GM19239 (cell line): ENCODE data around the gene ELMO1.
A peak's percentile ranks its signal among the peaks of the same experiment; 100 is the strongest.

Source experiments
- DNase-seq: peaks from one replicate; pipeline ENCODE4 v3.0.0; 2011; ENCODE audit warnings: low spot score; ENCODE audit not compliant: insufficient read length
- FAIRE-seq: peaks from 2 replicates; lab custom pipeline; 2011; peaks lifted over from hg19 to GRCh38; lab: Jason Lieb, UNC

ELMO1 gene

DNA sequence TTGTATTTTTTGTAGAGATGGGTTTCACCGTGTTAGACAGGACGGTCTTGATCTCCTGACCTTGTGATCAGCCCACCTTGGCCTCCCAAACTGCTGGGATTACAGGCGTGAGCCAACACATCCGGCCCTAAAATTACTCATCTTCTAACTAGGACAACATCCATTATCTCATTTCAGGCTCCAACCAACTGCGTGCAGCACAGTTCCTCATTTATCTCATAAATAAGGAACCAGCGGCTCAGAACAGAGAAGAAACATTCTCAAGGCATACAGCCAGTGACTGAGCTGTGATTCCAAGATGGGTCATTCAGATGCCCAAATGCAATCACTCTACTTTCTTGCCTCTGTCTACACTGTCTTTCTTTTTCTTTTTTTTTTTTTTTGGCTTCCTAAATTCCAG lies 356.1 kb downstream of the ELMO1 start:
- no peak for FAIRE-seq
- no peak for DNase-seq

DNA sequence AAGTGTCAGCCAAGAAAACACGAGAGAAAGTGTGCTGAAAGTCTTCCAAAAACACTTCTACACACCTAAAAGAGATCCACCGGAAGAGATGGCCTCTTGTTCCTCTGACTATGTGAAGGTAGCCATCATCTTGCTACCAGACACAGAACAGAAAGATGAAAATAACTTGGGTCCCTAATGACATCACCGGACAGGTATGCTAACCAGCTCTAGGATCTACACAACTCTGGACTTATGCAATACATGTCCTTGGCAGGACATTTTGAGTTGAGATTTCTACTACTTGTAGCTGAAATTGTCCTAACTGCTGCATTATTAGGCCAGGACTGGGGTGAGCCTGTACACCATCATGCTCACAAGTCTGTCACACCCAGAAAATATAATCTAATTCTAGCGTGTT lies 358.7 kb downstream of the ELMO1 start:
- DNase-seq (no peak), FAIRE-seq (no peak)

DNA sequence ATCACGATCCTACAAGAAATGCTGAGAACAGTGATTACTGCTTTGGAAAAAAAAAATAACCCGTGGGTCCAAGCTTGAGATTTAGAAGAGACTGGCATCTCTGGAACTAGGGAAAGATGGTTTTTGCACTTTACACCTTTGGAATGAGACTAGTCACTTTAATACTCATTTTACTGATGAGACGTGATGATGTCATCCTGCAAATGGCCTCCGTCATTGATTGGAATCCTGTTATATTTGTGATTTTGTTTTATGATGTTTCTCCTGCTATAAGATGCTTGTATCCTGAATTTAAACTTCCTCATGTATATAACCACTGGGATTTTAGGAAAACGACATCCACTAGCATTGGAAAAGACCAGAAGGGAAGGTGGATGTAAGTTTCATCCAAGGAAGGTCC lies 363.1 kb downstream of the ELMO1 start:
- DNase-seq, result no peak
- FAIRE-seq, result peak; percentile 26

DNA sequence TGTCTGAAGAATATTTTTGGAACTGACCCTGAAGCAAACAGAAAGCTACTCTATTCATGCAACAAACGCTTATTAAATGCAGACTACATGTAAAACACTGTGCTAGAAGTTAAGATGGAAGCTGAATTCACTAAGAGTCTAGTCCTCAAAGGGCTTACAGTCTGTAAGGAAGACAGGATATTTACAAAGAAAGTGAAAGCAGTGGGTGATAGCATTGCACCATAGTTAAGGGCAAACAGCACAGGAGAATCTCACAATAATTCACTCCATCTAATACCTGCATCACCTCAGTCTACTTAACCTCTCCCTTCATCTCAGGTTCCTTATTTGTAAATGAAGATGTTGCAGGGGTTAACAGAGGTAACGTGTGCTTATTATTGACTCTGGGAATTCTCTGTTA lies 364.4 kb downstream of the ELMO1 start:
- no peak for FAIRE-seq
- no peak for DNase-seq

DNA sequence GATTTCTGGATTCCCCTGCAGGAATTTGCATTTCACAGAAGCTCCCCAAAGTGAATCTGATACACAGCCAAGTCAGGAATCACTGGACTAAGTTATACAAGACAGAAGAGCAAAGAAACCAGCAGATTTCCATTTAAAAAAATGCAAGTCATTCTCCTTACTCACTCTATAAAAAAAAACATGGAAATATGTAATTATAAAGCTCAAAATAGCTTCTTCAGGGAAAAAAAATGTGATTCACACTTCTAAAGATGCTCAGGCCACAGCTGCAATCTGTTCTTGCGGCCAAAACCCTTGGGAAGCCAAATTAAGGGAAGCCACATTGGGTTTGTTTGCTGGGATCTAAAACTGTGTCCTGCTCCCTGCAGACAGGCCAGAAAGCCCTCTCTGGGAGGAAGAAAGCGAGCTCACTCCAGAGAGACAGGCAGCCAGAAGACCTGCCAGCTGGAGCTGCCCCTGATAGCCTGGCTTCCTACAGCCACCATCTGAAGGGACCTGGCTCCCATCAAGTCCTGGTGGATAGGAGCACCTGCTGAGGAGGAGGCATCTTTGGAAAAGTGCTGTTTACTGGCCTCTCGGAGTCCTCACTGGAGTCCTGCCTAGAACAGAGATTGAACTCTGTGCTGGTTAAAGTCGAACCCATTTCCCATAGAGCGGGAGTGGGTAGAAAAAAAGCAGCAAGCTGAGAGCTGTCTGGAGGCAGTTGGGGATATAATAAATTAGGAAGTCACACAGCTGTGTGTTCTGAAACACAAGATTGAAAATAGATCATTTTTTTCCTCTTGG lies 365.2 kb downstream of the ELMO1 start:
- DNase-seq, result no peak
- FAIRE-seq, result no peak

DNA sequence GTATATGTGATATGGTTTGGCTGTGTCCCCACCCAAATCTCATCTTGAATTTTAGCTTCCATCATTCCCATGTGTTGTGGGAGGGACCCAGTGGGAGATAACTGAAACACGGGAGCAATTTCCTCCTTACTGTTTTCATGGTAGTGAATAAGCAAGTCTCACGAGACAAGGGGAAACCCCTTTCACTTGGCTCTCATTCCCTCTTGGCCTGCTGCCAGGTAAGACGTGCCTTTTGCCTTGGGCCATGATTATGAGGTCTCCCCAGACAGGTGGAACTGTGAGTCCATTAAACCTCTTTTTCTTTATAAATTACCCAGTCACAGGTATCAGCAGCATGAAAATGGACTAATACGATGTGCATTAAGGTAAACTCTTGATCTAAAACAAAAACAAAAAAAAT lies 367.2 kb downstream of the ELMO1 start:
- FAIRE-seq (no peak), DNase-seq (no peak)

DNA sequence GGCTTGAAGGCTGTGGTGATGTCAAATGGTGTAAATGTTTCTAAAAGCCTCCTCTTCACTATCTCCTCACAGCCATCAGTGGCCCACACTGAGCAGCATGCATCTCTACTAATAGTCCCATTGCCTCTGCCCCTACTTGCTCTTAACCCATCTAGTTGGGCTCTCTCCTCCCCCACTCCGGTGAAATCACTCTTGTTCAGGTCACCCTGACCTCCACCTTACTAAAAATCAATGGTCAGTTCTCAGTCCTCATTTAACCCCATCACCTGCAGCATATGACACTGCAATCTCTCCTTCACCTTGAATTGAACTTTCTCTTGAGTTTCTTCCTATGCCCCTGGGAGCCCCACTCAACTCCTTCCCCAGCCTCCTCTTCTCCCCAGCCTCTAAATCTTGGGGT lies 369.2 kb downstream of the ELMO1 start:
- FAIRE-seq (no peak), DNase-seq (no peak)

DNA sequence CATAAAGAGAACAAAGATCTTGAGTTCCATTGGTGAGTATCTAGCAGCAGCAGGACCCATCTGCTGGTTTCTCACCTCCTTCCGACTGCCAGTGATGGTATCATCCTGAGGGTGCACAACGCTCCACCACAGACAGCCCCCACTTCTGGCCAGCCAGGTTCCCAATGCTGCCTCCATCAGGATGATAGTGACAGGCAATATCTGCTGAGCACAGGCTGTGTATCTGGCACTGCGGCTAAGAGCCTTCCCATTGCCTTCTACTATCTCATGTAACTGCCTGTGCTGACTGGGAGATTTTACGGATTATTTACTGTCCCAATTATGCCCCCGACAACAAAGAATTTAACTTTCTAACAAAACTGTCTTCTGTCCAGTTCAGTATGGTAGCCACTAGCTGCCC lies 372.0 kb downstream of the ELMO1 start:
- FAIRE-seq (no peak), DNase-seq (no peak)

DNA sequence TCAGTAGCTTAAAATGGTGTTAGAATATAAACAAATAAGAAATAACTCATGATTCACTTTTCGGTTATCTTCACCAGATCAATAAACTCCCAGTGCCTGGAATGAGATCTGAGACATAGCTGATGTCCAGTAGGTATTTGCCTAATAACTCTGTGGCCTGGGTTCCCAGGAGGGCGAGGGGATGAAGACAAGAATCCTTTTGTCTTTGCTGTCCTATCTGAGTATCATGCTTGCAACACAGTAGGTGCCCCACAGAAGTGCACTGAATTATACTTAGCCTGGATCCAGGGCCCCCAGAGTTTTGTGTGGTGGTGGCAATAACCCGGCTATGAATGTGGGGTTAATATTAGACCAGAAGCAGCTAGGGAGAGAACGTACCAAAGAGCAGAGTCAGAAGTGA lies 374.3 kb downstream of the ELMO1 start:
- no peak for DNase-seq

DNA sequence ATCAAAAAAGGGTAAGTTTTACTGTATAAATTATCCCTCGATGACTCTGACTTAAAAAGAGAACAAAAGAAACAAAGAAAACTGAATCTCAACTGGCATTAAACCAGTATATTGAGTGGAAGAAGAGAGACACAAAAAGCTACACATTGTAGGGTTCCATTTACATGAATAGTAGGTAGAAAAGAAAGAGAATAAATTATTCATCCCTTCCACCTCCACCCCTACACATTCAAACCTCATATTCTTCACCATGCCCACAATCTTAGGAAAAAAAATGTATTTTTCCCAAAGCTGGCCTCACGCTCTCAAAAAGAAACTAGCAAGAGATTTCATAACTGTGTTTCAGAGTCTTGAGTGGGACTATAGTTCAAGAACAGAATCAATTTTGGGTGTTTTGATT lies 377.5 kb downstream of the ELMO1 start:
- DNase-seq (no peak), FAIRE-seq (no peak)

More for the DNA sequence above, 374.3 kb downstream of the ELMO1 start:
- FAIRE-seq, result no peak

DNA sequence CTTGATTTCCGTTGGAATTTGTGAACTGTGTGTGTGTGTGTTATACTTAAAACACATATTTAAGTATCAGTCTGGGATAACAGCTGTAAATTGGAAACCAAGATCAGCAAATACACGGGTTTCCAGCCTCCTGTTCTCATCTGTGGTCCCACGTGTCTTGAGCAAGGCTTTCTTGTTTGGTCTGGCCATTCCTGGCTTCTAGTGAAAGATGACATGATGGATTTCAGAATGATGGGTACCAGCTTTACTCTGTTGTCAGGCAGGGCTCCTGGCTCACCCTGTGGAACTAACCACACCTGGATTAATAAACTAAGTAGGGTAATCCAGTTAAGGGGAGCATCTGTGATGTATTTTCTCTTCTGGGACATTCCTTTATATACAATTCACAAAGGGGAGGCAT lies 378.2 kb downstream of the ELMO1 start:
- FAIRE-seq, result no peak

DNA sequence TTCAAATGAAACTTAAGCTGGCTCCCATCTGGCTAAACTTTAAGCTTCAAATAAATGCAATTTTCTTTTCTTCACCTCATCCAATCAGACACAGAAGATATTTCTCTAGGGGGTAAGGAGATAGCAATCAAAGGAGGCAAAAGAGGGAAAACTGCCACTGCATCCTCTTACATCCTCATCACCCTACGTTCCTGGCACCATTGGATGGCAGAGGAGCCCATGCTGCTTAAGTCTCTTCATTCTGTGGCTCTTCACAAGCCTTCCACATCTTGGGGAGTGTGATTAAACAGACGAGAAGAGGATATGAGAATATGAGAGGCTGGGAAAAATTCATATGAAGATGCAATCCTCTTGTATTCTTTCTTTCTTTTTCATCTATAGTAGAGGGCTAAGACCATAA lies 378.6 kb downstream of the ELMO1 start:
- DNase-seq (no peak), FAIRE-seq (no peak)

More for the DNA sequence above, 378.2 kb downstream of the ELMO1 start:
- DNase-seq, result no peak

DNA sequence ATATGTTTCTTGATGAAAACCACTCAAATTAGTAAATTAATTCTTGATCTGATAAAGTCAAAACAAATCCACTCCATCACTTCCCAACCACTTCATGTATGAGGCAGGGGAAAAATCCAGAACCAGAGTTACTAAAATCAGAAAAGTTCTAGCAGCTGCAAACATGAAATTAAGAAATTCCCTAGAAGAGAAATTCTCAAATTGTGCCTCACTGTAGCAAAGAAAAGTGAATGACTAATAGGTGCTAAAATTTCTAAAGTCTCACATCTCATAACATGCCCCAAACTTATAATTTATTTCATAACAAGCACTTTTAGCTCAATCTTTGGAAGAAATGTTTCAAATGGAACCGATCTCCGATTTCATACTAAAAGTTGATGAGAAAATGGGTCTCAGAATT lies 379.3 kb downstream of the ELMO1 start:
- FAIRE-seq, result no peak
- no peak for DNase-seq

DNA sequence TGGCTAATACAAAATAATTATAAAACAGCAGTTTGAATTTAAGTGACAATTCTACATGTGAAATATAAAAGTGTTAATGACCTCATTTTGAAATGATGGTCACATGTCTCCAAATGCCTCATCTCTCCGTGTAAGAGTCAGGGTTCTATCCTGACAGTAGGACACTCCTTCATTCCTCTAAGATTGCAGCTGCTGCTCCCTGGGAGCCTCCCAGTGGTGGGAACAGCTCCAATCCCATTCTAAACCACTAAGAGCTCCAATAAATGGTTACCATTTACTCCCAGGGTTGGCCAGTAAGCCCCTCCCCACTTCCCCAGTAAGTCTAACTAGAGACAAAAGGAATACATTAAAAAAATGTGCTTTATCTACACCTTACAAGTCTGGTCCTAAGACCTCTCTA lies 379.8 kb downstream of the ELMO1 start:
- DNase-seq (no peak), FAIRE-seq (no peak)

DNA sequence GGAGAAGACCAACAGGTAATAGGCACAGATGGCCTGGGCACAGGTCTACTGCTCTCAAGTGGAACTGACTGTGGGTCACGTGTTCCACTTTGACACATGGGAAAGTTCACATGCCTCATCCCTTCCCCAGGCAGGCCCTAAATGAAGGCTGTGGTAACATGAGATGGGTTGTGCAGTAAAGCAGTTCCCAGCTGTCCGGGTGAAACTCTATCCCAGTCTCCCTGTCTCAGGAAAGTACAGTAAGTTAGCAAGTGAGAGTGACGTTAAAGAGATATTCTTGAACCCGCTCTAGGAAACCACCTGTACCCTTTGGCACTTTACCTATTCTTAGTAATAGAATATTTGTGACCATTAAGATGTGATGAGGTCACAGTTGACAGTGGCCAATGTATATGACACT lies 380.6 kb downstream of the ELMO1 start:
- DNase-seq (no peak), FAIRE-seq (no peak)

DNA sequence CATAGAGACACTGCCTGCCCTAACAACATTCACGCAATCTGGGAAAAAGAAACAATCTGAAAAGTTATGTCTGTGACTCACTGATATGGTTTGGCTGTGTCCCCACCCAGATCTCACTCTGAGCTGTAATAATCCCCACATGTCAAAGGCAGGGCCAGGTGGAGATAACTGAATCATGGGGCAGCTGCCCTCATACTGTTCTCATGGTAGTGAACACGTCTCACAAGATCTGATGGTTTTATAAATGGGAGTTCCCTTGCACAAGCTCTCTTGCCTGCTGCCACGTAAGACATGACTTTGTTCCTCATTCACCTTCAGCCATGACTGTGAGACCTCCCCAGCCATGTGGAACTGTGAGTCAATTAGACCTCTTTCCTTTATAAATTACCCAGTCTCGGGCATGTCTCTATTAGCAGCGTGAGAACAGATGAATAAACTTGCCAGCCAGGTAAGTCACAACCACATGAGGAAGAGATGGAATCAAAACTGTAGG lies 382.8 kb downstream of the ELMO1 start:
- FAIRE-seq, result peak; percentile 82
- DNase-seq, result no peak

DNA sequence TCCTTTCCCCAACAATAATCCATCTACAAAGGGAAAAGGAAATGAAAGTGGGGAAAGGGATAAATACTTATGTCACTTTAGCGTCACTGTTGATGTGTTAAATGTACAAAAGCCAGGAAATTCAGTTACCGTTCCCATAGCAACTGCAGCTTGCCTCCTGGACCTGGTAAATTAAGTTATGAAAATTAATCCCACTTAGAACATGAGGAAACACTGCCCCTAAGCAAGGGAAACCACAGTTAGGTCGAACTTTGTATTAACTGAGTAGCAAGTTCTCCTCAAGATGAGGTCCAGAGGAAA lies 386.2 kb downstream of the ELMO1 start:
- no peak for DNase-seq
- FAIRE-seq, result no peak

DNA sequence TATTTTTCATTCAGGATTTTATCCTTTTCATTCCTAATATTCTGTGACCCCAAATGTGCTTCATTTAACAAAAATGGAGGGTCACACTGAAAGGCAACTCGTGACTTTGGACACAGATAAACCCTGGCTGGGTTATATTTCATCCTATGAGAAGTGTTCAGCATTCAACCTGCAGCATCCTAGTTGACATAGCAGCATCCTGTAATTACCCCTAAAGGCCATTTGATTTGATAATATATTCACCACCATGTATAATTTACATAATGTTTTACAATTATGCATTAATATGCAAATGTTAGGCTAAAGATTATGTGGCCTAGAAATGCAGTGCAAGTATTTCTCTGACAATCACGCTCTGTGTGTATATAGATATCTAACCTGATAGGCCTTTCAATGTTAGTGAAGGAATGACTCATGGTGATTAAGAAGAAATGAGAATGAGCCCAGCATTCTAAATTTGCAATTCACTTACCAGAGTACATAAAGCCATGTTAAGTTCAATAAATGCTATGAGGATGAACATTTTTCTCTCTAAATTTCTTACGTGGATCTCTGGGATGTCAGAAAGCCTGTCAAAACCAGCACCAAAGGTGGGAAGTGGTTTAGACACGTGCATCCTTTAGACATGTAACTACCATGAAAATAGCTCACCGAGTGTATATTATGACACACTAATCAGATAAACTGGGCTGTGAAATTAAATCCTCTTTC lies 386.7 kb downstream of the ELMO1 start:
- DNase-seq (no peak), FAIRE-seq (no peak)

DNA sequence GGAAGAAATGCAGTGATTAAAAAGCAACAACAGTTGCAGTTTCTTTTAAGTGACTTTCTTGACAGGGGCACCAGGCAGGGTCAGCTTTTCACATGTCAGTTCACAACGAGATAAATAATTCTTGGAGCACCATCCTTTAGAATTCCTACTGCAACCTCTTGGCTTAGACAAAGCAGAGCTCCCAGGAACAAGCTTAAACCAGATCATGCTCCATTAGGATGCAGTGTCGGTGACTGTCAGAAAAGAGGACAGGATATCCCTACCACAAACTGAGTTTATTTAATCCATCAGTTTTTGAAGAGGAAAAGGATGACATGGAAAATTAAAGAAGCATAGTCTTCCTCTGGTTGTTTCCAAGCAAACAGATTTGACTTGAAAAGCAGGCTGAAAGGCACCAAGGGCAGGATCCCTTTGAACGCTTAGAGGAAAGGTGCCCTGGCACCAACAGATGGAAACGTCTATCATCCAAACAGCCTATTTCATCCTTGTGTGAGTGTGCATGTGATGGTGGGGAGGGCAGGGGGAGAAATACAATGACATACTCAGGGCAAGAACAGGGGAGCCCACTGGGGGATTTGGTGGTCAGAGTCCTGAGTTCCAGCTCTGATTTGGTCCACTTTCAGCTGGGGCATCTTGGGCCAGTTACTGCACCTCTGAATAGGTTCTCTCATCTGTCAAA lies 392.3 kb downstream of the ELMO1 start:
- FAIRE-seq (no peak), DNase-seq (no peak)

DNA sequence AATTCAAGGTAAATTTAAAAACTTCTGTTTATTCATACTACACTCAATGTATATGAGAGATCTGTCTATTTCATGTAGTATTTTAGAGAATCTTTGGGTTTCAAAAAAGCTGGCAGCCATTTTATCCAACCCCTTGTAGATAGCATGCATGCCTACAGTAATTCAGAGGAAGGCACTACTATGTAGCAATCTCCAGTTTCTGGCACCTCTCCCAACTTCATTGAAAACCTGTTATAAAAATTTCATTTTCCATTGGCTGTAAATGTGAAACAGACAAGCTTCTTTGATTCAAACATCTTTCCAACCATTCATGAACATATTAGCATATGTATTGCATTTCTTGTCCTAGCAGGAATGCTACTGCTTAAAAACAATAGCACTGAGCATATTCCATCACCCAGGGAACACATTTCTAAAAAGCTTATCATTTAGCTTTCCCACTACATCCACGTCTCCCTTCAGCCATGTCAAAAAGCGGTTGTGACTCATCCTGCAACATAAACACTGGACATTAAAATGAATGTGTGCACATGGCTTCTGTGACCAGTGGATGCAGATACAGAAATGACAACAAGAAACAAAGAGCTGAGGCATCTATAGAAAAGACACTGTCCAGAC lies 393.9 kb downstream of the ELMO1 start:
- no peak for DNase-seq
- FAIRE-seq, result no peak

DNA sequence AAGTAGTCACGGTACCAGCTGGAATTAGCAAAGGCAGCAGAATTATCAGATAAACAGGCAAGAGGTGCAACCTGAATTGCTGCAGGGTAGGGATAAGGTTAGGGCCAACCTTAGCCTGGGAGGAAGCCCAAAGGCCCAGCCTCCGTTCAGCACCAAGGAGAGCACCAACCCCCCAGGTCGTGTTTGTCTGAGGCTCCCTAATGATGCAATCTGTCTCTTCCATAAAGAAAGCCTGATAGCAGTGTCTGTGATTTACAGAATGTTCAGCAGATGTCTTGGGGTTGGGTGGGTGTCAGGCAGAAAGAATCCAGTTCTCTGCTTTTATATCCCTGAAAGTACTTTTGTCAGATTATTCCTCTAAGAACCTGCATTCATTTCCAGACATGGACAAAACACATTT lies 396.0 kb downstream of the ELMO1 start:
- FAIRE-seq (no peak), DNase-seq (no peak)
